ENCODE data around the gene MMS19.

GRCh38 chr10:97459111-97459510, 39.1 kb downstream of the MMS19 start:
- TF ChIP-seq POLR2A (IDR thresholded peaks at IDR 0.05) (no peak), CTCF (IDR thresholded peaks at IDR 0.05) (no peak)
